Ramos (cell line): ENCODE data around the gene CHRDL1.

Experiments used
- in situ Hi-C: fragments of 300-500 bp; cut with MboI; formaldehyde crosslinking; loops from one replicate; pipeline ENCODE4 v1.14.3; 2022; ENCODE audit warnings: low sequenced_read_pairs; ENCODE audit not compliant: unreplicated experiment

Gene CHRDL1

GRCh38 chrX:110746014-110746413 is 49.6 kb downstream of the CHRDL1 start:
- in situ Hi-C loops, result no loop called here

- in situ Hi-C loops, result no loop called here
These were observed 50.3 kb downstream of the CHRDL1 start for GRCh38 chrX:110745288-110745687.

- in situ Hi-C loops, result no loop called here
These were observed 51.8 kb downstream of the CHRDL1 start for GRCh38 chrX:110743679-110744340.

GRCh38 chrX:110741213-110741796 is 54.3 kb downstream of the CHRDL1 start:
- in situ Hi-C loops, result no loop called here

- in situ Hi-C loops, result no loop called here
These were observed 60.6 kb downstream of the CHRDL1 start for GRCh38 chrX:110734894-110735541.

- in situ Hi-C loops, result no loop called here
These were observed 61.3 kb downstream of the CHRDL1 start for GRCh38 chrX:110734271-110734670.

GRCh38 chrX:110733166-110733565 is 62.5 kb downstream of the CHRDL1 start:
- in situ Hi-C loops, result no loop called here

GRCh38 chrX:110732266-110732665 is 63.4 kb downstream of the CHRDL1 start:
- in situ Hi-C loops, result no loop called here

- in situ Hi-C loops, result no loop called here
These were observed 71.8 kb downstream of the CHRDL1 start for GRCh38 chrX:110723844-110724243.

GRCh38 chrX:110722135-110722534 is 73.5 kb downstream of the CHRDL1 start:
- in situ Hi-C loops, result no loop called here

- in situ Hi-C loops, result no loop called here
These were observed 82.0 kb downstream of the CHRDL1 start for GRCh38 chrX:110713666-110714065.

- in situ Hi-C loops, result no loop called here
These were observed 89.2 kb downstream of the CHRDL1 start for GRCh38 chrX:110706446-110706845.

GRCh38 chrX:110703641-110704040 is 92.0 kb downstream of the CHRDL1 start:
- in situ Hi-C loops, result no loop called here

GRCh38 chrX:110699109-110699508 is 96.5 kb downstream of the CHRDL1 start:
- in situ Hi-C loops, result no loop called here

GRCh38 chrX:110698696-110699095 is 96.9 kb downstream of the CHRDL1 start:
- in situ Hi-C loops, result no loop called here

- in situ Hi-C loops, result no loop called here
These were observed 102.8 kb downstream of the CHRDL1 start for GRCh38 chrX:110692866-110693265.

- in situ Hi-C loops, result no loop called here
These were observed 104.2 kb downstream of the CHRDL1 start for GRCh38 chrX:110691446-110691845.

- in situ Hi-C loops, result no loop called here
These were observed 111.0 kb downstream of the CHRDL1 start for GRCh38 chrX:110684653-110685052.

GRCh38 chrX:110683925-110684324 is 111.7 kb downstream of the CHRDL1 start:
- in situ Hi-C loops, result no loop called here

GRCh38 chrX:110678591-110678990 is 117.0 kb downstream of the CHRDL1 start:
- in situ Hi-C loops, result no loop called here

GRCh38 chrX:110675886-110676285 is 119.7 kb downstream of the CHRDL1 start:
- in situ Hi-C loops, result no loop called here
